Adrenal gland (tissue), 5 donors: ENCODE results near the gene WDFY4.

Experiments used
- POLR2A ChIP-seq, 2 donors: fragments of 450-650 bp; IDR thresholded peaks; one replicate each; pipeline ENCODE4 v1.6.1; 2017; ENCODE audit warnings: antibody characterized with exemption in 2 of 2, mild to moderate bottlenecking in 2 of 2, moderate library complexity in 1 of 2
- TF ChIP-seq, protein P1 (sequence below), 6 experiments: fragments of 450-650 bp in 4 of 6; fragments of 200-600 bp in 2 of 6; sonication (generic) in 1 of 6; IDR thresholded peaks; 1 replicate in 5 of 6; 2 replicates in 1 of 6; pipeline versions ENCODE4 v1.5.1 to v1.8.0; 2016 to 2021; ENCODE audit warnings: antibody characterized with exemption in 6 of 6, mild to moderate bottlenecking in 2 of 6, moderate library complexity in 1 of 6
- donor health status: DM: no; HTN: no; CAD: no.

DNA sequence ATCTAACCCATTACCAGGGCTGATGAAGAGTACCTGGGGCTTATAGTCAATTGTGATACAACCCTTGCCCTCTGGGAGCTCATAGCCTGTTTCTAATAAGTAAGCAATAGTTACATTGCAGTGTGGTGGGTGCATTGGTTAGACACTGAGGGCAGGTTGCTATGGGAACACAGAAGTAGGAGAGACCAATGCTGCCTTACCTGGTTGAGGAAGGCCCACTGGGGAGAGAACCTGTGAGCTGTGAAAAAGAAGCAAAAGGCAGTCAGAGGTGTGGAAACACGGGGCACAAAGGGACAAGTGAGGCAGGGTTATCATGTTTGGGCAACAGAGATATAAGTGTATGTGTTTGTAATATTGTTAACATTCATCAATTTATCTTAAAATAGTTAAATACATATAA is 51.9 kb downstream of the WDFY4 start:
- TF ChIP-seq, protein P1, sequence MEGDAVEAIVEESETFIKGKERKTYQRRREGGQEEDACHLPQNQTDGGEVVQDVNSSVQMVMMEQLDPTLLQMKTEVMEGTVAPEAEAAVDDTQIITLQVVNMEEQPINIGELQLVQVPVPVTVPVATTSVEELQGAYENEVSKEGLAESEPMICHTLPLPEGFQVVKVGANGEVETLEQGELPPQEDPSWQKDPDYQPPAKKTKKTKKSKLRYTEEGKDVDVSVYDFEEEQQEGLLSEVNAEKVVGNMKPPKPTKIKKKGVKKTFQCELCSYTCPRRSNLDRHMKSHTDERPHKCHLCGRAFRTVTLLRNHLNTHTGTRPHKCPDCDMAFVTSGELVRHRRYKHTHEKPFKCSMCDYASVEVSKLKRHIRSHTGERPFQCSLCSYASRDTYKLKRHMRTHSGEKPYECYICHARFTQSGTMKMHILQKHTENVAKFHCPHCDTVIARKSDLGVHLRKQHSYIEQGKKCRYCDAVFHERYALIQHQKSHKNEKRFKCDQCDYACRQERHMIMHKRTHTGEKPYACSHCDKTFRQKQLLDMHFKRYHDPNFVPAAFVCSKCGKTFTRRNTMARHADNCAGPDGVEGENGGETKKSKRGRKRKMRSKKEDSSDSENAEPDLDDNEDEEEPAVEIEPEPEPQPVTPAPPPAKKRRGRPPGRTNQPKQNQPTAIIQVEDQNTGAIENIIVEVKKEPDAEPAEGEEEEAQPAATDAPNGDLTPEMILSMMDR (IDR thresholded peaks at IDR 0.05), result no peak
- no peak for TF ChIP-seq POLR2A (IDR thresholded peaks at IDR 0.05)
